Neural progenitor cell (in vitro differentiated cells): ENCODE measurements around the gene MYH7. TPM values are rescaled to one million over a fixed set of nuclear protein-coding genes. Genes with fewer than 3 reads are reported as not detected.

Experiments
- DNase-seq: peaks from one replicate; pipeline ENCODE4 v3.0.0-alpha.2; 2016; ENCODE audit warnings: low spot score
- H2AFZ ChIP-seq: fragments of 200-600 bp; sonication (generic); replicated peaks from 2 replicates; pipeline ENCODE4 v1.6.1; 2016; ENCODE audit warnings: antibody characterized with exemption
- H3F3A ChIP-seq: fragments of 200-600 bp; sonication (generic); 2 replicates; pipeline ENCODE4 v1.6.1; 2016; ENCODE audit warnings: antibody characterized with exemption, low read depth
- H3K27ac ChIP-seq: fragments of 200-600 bp; sonication (generic); 2 replicates; pipeline ENCODE4 v1.5.1; 2016; ENCODE audit warnings: mild to moderate bottlenecking
- H3K27me3 ChIP-seq: fragments of 200-600 bp; sonication (generic); 2 replicates; pipeline ENCODE4 v1.6.1; 2016; ENCODE audit warnings: mild to moderate bottlenecking, moderate library complexity
- H3K36me3 ChIP-seq: fragments of 200-600 bp; sonication (generic); 2 replicates; pipeline ENCODE4 v1.5.1; 2016
- H3K4me1 ChIP-seq: fragments of 200-600 bp; sonication (generic); 2 replicates; pipeline ENCODE4 v1.6.1; 2016; ENCODE audit warnings: mixed run types
- H3K4me2 ChIP-seq: fragments of 200-600 bp; sonication (generic); 2 replicates; pipeline ENCODE4 v1.6.1; 2016
- H3K4me3 ChIP-seq: fragments of 200-600 bp; sonication (generic); 2 replicates; pipeline ENCODE4 v1.5.1; 2016
- H3K79me2 ChIP-seq: fragments of 200-600 bp; sonication (generic); 2 replicates; pipeline ENCODE4 v1.6.1; 2016; ENCODE audit warnings: low read depth
- H3K9ac ChIP-seq: fragments of 200-600 bp; sonication (generic); 2 replicates; pipeline ENCODE4 v1.6.1; 2016
- H3K9me3 ChIP-seq: fragments of 200-600 bp; sonication (generic); 2 replicates; pipeline ENCODE4 v1.5.1; 2016; ENCODE audit warnings: low read depth
- H4K20me1 ChIP-seq: fragments of 200-600 bp; sonication (generic); 2 replicates; pipeline ENCODE4 v1.6.1; 2016; ENCODE audit warnings: low read depth
- H3K27ac Mint-ChIP-seq: 3 replicates; pipeline ENCODE4 v1.8.0; 2021; ENCODE audit warnings: mixed read lengths
- H3K27me3 Mint-ChIP-seq: 2 replicates; pipeline ENCODE4 v1.8.0; 2022; ENCODE audit warnings: low read depth, mild to moderate bottlenecking, inconsistent platforms, moderate library complexity, mixed read lengths; ENCODE audit not compliant: insufficient read depth
- H3K36me3 Mint-ChIP-seq: 3 replicates; pipeline ENCODE4 v1.8.0; 2021; ENCODE audit warnings: mixed read lengths
- H3K4me1 Mint-ChIP-seq: 3 replicates; pipeline ENCODE4 v1.8.0; 2021; ENCODE audit warnings: mixed read lengths
- H3K4me3 Mint-ChIP-seq: 3 replicates; pipeline ENCODE4 v1.8.0; 2021; ENCODE audit warnings: mild to moderate bottlenecking, moderate library complexity, mixed read lengths
- H3K9me3 Mint-ChIP-seq: 3 replicates; pipeline ENCODE4 v1.8.0; 2020; ENCODE audit warnings: mixed read lengths
- CTCF ChIP-seq: fragments of 200-600 bp; sonication (generic); IDR thresholded peaks from 2 replicates; pipeline ENCODE4 v1.5.1; 2017; ENCODE audit warnings: antibody characterized with exemption, mild to moderate bottlenecking
- EZH2 ChIP-seq: fragments of 200-600 bp; sonication (generic); IDR thresholded peaks from 2 replicates; pipeline ENCODE4 v1.6.1; 2017; ENCODE audit warnings: antibody characterized with exemption, mild to moderate bottlenecking, moderate library complexity
- EZH2phosphoT487 ChIP-seq: fragments of 200-600 bp; sonication (generic); IDR thresholded peaks from 2 replicates; pipeline ENCODE4 v1.6.1; 2017; ENCODE audit warnings: antibody characterized with exemption
- total RNA-seq: library from RNA; depleted of rRNA; stranded (reverse); fragments of >200 nt; gene quantifications from 2 replicates; pipeline ENCODE4 v1.2.3, GENCODE V29; 2015; ENCODE audit warnings: low replicate concordance

MYH7 gene
- total RNA-seq, 1 donor from 2014 or later: not detected

DNA sequence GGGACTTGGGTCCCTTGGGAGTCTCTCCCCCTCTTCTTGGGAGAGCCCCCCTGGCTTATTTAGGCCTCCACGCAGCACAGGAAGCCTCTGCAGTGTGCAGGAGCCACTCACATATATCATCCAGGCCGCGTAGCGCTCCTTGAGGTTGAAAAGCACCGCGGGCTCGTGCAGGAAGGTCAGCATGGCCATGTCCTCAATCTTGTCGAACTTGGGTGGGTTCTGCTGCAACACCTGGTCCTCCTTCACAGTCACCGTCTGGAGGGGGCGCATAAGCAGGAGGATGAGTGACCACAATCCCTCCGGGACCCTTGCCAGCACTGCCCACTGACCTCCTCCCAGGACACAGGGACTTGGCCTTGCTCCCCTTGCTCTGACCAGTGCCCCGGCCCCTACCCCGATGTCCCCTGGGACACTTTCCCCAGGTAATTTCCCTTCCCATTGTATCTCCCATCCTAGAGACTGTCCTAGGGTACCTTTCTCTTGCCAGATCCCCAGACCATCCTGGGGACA lies 29.9 kb downstream of the MYH7 start:
- H3K9me3 Mint-ChIP-seq: peaks cover 3% of the 10 kb centered on the region
- TF ChIP-seq EZH2phosphoT487 (no peak), EZH2 (no peak), CTCF (no peak)
- peaks cover 7% of the 10 kb centered on the region for H3K27me3 Mint-ChIP-seq
- Histone ChIP-seq H3K9me3 (no peaks in the 10 kb centered on the region), H3K4me2 (no peak overlapping the region), H4K20me1 (no peaks in the 10 kb centered on the region), H3K79me2 (no peaks in the 10 kb centered on the region), H2AFZ (no peak overlapping the region), H3K4me1 (no peaks in the 10 kb centered on the region), H3K4me3 (no peak overlapping the region), H3K36me3 (no peaks in the 10 kb centered on the region), H3F3A (no peaks in the 10 kb centered on the region), H3K27me3 (peaks cover 6% of the 10 kb centered on the region), H3K9ac (no peak overlapping the region), H3K27ac (no peak overlapping the region)
- H3K36me3 Mint-ChIP-seq: no peaks in the 10 kb centered on the region
- no peak overlapping the region for H3K4me3 Mint-ChIP-seq
- no peak for DNase-seq
- H3K4me1 Mint-ChIP-seq: peaks cover 8% of the 10 kb centered on the region
- no peak overlapping the region for H3K27ac Mint-ChIP-seq

DNA sequence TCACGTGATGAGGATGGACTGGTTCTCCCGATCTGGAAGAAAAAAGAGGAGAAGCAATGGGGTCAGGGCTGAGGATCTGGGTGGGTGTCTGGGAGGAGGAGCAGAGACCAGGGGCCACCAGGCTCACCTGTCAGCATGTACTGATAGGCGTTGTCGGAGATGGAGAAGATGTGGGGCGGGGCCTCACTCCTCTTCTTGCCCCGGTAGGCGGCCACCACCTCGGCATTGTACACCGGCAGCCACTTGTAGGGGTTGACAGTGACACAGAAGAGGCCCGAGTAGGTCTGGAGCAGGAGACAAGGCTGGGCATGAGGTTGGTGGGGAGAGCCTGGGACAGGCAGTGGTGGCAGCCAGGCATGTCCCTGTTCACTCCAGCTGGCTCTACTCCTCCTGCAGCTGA lies 30.4 kb downstream of the MYH7 start:
- H3K79me2 ChIP-seq: no peaks in the 10 kb centered on the region
- Mint-ChIP-seq H3K36me3 (no peaks in the 10 kb centered on the region), H3K9me3 (peaks cover 3% of the 10 kb centered on the region), H3K4me1 (peaks cover 8% of the 10 kb centered on the region), H3K27me3 (peaks cover 8% of the 10 kb centered on the region), H3K4me3 (no peak overlapping the region), H3K27ac (no peak overlapping the region)
- no peak for DNase-seq
- H3F3A ChIP-seq: no peaks in the 10 kb centered on the region
- H3K4me1 ChIP-seq: no peaks in the 10 kb centered on the region
- H3K27ac ChIP-seq: no peak overlapping the region
- no peak overlapping the region for H2AFZ ChIP-seq
- no peak overlapping the region for H3K9ac ChIP-seq
- peaks cover 6% of the 10 kb centered on the region for H3K27me3 ChIP-seq
- H3K36me3 ChIP-seq: no peaks in the 10 kb centered on the region
- H3K4me2 ChIP-seq: no peak overlapping the region
- no peaks in the 10 kb centered on the region for H4K20me1 ChIP-seq
- no peaks in the 10 kb centered on the region for H3K9me3 ChIP-seq
- H3K4me3 ChIP-seq: no peak overlapping the region
- TF ChIP-seq EZH2 (no peak), CTCF (no peak), EZH2phosphoT487 (no peak)

DNA sequence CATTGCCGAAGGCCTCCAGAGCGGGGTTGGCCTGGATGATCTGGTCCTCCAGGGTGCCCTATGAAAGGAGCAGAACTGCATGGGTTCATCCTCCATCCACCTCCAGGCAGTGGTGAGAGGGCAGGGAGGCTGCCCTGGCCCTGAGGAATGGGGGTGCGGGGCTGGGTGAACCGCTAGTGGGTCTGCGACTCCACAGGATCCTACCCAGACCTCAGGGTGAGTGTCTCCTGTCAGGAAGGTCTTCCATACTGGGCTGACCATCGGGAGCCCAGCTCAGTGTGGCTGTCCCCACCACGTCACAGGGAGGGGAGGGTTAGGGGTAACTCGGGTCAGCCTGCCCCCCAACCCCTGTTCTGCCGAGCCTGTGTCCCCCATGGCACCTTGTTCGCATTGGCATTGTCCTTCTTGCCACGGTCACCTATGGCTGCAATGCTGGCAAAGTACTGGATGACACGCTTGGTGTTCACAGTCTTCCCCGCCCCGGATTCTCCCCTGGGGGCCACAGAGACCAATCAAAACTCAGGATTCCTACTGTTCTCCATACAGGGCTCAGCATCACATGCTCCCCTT lies 31.0 kb downstream of the MYH7 start:
- no peaks in the 10 kb centered on the region for H3K36me3 Mint-ChIP-seq
- no peak for DNase-seq
- H3K27ac ChIP-seq: no peak overlapping the region
- H3K4me3 ChIP-seq: no peak overlapping the region
- no peak overlapping the region for H3K4me2 ChIP-seq
- no peak for TF ChIP-seq EZH2phosphoT487
- TF ChIP-seq CTCF: no peak
- no peak for TF ChIP-seq EZH2
- peaks cover 10% of the 10 kb centered on the region for H3K4me1 Mint-ChIP-seq
- no peaks in the 10 kb centered on the region for H3K36me3 ChIP-seq
- peaks cover 13% of the 10 kb centered on the region for H3K27me3 Mint-ChIP-seq
- no peak overlapping the region for H3K27ac Mint-ChIP-seq
- peaks cover 3% of the 10 kb centered on the region for H3K9me3 Mint-ChIP-seq
- no peak overlapping the region for H3K9ac ChIP-seq
- no peak overlapping the region for H2AFZ ChIP-seq
- H4K20me1 ChIP-seq: no peaks in the 10 kb centered on the region
- no peaks in the 10 kb centered on the region for H3F3A ChIP-seq
- H3K27me3 ChIP-seq: peaks cover 6% of the 10 kb centered on the region
- no peak overlapping the region for H3K4me3 Mint-ChIP-seq
- no peaks in the 10 kb centered on the region for H3K9me3 ChIP-seq
- no peaks in the 10 kb centered on the region for H3K79me2 ChIP-seq
- no peaks in the 10 kb centered on the region for H3K4me1 ChIP-seq
